ENCODE data around the gene NMUR1. TPM values are rescaled to one million over a fixed set of nuclear protein-coding genes. Genes with fewer than 3 reads are reported as not detected.
A peak's percentile ranks its signal among the peaks of the same experiment; 100 is the strongest.

Gene NMUR1
- total RNA-seq, 4 donors from 2014 or later = 0.15 to 0.31 (median 0.21) TPM; not detected in 1

DNA sequence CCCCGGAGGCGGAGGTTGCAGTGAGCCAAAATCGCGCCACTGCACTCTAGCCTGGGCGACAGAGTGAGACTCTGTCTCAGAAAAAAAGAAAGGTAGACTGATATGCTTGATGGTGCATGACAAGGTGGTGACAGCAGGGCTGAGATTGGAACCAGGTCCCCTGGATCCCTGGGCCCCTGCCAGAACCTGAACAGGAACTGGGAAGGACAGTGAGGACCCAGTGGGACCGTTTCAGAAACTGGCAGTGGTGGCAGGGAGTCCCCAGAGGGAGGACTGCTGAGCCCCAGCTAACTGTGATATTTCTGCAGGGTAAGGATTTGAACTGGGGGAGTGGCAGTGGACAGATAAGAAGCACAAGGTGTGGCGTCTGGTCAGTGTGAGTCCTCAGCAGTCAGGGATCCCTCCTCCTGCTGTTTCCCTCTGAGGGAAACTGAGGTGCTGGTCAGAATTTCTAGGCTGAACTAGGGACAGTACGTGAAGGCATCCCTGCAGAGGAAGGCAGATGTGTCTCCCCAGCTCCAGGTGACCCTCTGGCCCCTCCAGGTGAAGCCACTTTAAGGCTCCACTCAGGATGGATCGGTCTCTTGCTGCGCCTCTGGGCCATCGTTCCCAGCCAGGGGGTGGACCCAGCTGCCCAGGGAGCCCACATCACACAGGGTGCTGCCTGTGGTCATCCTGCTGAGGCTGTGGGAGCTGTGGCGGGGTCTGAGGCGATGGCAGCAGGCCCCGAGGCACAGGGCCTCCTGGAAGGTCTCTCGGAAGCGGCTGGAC is 5.6 kb downstream of the NMUR1 start:
- Histone ChIP-seq H3K27me3 (peaks cover 12% of the 10 kb centered on the region), H3K4me3 (no peak overlapping the region), H3K27ac (no peak overlapping the region), H3K4me1 (no peaks in the 10 kb centered on the region), H3K9me3 (no peaks in the 10 kb centered on the region), H3K36me3 (no peaks in the 10 kb centered on the region)
- WGBS = 84% methylated on average over 12 of the region's 16 CpGs
- no peak for DNase-seq (ENCODE audit: low spot score in 2 of 2)
- no peak for TF ChIP-seq POLR2A (IDR thresholded peaks at IDR 0.05)
- TF ChIP-seq POLR2AphosphoS5 (IDR thresholded peaks at IDR 0.05) = no peak
- TF ChIP-seq, protein P1, sequence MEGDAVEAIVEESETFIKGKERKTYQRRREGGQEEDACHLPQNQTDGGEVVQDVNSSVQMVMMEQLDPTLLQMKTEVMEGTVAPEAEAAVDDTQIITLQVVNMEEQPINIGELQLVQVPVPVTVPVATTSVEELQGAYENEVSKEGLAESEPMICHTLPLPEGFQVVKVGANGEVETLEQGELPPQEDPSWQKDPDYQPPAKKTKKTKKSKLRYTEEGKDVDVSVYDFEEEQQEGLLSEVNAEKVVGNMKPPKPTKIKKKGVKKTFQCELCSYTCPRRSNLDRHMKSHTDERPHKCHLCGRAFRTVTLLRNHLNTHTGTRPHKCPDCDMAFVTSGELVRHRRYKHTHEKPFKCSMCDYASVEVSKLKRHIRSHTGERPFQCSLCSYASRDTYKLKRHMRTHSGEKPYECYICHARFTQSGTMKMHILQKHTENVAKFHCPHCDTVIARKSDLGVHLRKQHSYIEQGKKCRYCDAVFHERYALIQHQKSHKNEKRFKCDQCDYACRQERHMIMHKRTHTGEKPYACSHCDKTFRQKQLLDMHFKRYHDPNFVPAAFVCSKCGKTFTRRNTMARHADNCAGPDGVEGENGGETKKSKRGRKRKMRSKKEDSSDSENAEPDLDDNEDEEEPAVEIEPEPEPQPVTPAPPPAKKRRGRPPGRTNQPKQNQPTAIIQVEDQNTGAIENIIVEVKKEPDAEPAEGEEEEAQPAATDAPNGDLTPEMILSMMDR (IDR thresholded peaks at IDR 0.05) = no peak
- TF ChIP-seq EP300 (IDR thresholded peaks at IDR 0.05) = no peak

DNA sequence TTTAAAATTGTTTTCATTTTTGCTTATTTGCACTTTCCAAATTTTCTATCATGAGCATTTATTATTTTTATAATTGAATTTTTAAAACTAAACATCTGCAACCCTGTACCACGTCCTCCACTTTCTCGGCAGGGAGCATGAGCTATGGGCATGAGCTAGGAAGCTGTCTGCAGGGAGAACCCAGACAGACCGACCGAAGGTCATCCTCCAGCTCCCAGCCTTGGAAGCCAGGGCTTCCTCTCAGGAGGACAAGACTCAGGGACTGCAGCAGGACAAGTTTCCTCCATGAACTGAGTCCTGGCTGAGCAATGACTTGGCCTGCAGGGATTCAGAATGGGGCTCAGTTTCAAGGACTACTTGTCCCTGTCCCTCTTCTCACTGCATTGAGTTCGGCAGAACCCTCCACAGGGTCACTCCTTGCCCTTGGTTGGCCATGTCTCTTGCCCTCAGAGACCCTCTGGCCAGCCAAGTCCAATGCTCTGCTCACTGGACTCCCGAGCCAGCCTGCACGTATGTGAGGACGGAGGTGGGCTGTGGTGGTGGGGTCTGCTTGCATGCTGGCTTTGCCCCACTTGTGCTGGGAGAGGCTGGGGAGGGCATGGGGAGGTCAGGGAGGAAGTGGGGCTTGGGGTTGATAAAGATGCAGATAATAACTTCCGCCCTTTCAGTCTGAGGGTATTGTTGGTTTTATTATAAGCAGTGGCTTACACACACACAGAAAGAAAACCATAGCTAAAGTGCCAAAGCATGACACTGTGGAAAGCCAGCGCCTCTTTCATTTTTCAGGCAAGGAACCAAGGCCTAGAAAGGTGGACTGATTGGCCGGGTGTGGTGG is 6.6 kb downstream of the NMUR1 start:
- Histone ChIP-seq H3K9me3 (no peaks in the 10 kb centered on the region), H3K36me3 (no peaks in the 10 kb centered on the region), H3K27ac (no peak overlapping the region), H3K4me1 (no peaks in the 10 kb centered on the region), H3K27me3 (peaks cover 6% of the 10 kb centered on the region), H3K4me3 (no peak overlapping the region)
- 69% methylated on average over 10 of the region's 11 CpGs for WGBS
- DNase-seq (ENCODE audit: low spot score in 2 of 2) = no peak
- TF ChIP-seq, protein P1 (IDR thresholded peaks at IDR 0.05) = no peak
- TF ChIP-seq POLR2AphosphoS5 (IDR thresholded peaks at IDR 0.05) = no peak
- TF ChIP-seq EP300 (IDR thresholded peaks at IDR 0.05) = no peak
- TF ChIP-seq POLR2A (IDR thresholded peaks at IDR 0.05) = no peak

DNA sequence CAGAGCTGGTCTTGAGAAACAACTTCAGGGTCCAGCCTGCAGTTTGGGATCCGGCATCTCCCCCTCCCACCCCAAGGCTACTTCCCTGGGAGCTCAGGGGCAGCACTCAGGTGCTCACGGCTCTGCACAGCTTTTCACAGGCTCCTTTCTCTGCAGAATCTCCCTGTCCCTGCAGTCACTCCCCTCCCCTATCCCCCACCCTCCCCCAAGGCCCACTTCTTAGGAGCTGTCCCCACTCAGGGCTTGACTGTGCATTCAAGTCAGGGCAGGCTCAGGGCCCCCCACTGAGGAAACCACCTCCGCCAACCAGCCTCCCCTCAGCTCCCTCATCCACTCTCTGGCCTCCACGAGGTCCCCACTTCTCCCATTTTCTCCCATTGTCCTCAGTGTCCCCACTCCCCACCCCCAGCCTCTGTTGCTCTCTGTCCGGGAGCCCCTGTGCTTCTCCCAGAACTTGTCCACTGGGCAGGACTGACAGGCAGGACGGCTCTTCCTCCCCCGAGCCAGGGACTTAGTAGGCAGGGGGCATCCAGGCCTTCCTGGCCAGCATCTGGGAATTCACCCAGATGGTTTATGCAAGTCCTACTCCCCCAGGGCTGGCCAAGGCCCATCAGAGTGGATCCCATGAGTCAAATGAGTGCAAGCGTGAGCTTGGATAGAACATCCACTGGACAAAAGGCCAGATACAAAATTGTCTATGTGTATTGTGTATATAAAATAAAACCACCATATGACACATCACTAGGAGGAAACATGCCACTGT is 7.6 kb downstream of the NMUR1 start:
- H3K36me3 ChIP-seq = no peaks in the 10 kb centered on the region
- TF ChIP-seq EP300 (IDR thresholded peaks at IDR 0.05) = no peak
- TF ChIP-seq POLR2AphosphoS5 (IDR thresholded peaks at IDR 0.05) = no peak
- no peak for TF ChIP-seq POLR2A (IDR thresholded peaks at IDR 0.05)
- TF ChIP-seq, protein P1 (IDR thresholded peaks at IDR 0.05) = no peak
- no peaks in the 10 kb centered on the region for H3K4me1 ChIP-seq
- DNase-seq (ENCODE audit: low spot score in 2 of 2) = peak in 1 of 2 donors; percentile 50
- H3K27ac ChIP-seq = no peak overlapping the region
- 67% methylated on average over 7 of the region's 8 CpGs for WGBS
- no peaks in the 10 kb centered on the region for H3K9me3 ChIP-seq
- no peak overlapping the region for H3K4me3 ChIP-seq
- no peaks in the 10 kb centered on the region for H3K27me3 ChIP-seq

DNA sequence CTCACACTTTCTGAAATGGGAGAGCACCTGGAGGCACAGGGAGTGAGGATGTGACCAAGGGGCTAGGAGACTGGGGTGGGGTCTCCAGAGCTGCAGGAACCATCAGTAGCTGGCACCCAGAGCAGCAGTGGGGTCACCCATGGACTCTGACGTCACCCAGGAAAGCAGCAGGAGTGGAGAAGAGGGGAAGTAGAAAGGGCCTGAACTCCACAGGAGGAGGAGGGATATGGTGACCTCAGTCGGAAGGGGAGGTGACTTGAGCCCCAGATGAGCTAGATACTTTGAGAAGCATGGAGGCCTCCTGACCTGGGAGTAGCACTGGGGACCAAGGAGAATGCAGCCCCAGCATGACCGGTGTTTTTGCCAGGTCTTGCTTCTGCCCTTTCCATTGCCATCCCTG is 8.8 kb downstream of the NMUR1 start:
- DNase-seq (ENCODE audit: low spot score in 2 of 2) = peak in 1 of 2 donors; percentile 33
- Histone ChIP-seq H3K36me3 (no peaks in the 10 kb centered on the region), H3K27me3 (no peaks in the 10 kb centered on the region), H3K27ac (no peak overlapping the region), H3K4me1 (no peaks in the 10 kb centered on the region), H3K4me3 (no peak overlapping the region), H3K9me3 (no peaks in the 10 kb centered on the region)
- TF ChIP-seq POLR2A (IDR thresholded peaks at IDR 0.05) (no peak), POLR2AphosphoS5 (IDR thresholded peaks at IDR 0.05) (no peak), EP300 (IDR thresholded peaks at IDR 0.05) (no peak)
- TF ChIP-seq, protein P1 (IDR thresholded peaks at IDR 0.05) = no peak
- 50% methylated on average over 3 of the region's 3 CpGs for WGBS
